Spleen (tissue), 7 donors: ENCODE results near the gene BDH1.

ENCODE experiments used
- POLR2A ChIP-seq, 3 donors: fragments of 450-650 bp; IDR thresholded peaks; one replicate each; pipeline ENCODE4 v1.5.1; 2017; ENCODE audit warnings: antibody characterized with exemption in 3 of 3, mild to moderate bottlenecking in 1 of 3
- TF ChIP-seq, protein P1 (sequence below), 11 experiments: fragments of 200-600 bp in 7 of 11; fragments of 450-650 bp in 4 of 11; sonication (generic) in 4 of 11; IDR thresholded peaks in 8 of 11; conservative IDR thresholded peaks in 3 of 11; 1 replicate in 7 of 11; 2 replicates in 4 of 11; pipeline versions ENCODE4 v1.4.0 to v1.8.0; 2016 to 2021; ENCODE audit warnings: antibody characterized with exemption in 11 of 11, inconsistent platforms in 4 of 11, mild to moderate bottlenecking in 1 of 11
- donor health status: DM: no; HTN: no; CAD: no; lungs with moderate emphysema.
- donor health status: DM: no; HTN: no; CAD: no.
- donor health status: DM: no; HTN: no; CAD: no.

DNA sequence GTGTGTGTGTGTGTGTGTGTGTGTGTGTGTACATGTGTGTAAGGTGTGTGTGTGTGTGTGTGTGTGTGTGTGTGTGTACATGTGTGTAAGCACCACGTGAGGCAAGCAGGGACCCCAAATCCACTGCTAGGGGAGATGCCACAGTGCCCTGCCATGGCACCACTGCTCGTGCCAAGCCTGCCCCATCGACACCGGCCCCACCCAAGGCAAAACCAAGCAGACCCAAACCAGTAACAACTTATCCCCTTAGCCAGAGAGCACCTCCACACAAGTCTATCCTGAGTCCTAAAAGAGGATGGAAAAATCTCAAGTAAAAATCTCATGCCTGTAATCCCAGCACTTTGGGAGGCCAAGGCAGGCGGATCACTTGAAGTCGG is 45.1 kb downstream of the BDH1 start:
- TF ChIP-seq, protein P1, sequence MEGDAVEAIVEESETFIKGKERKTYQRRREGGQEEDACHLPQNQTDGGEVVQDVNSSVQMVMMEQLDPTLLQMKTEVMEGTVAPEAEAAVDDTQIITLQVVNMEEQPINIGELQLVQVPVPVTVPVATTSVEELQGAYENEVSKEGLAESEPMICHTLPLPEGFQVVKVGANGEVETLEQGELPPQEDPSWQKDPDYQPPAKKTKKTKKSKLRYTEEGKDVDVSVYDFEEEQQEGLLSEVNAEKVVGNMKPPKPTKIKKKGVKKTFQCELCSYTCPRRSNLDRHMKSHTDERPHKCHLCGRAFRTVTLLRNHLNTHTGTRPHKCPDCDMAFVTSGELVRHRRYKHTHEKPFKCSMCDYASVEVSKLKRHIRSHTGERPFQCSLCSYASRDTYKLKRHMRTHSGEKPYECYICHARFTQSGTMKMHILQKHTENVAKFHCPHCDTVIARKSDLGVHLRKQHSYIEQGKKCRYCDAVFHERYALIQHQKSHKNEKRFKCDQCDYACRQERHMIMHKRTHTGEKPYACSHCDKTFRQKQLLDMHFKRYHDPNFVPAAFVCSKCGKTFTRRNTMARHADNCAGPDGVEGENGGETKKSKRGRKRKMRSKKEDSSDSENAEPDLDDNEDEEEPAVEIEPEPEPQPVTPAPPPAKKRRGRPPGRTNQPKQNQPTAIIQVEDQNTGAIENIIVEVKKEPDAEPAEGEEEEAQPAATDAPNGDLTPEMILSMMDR (IDR thresholded peaks at IDR 0.05 in 8 of 11, conservative IDR thresholded peaks at IDR 0.05 in 3 of 11) = no peak
- TF ChIP-seq POLR2A (IDR thresholded peaks at IDR 0.05) = no peak
